DLD1 (cell line): ENCODE results near the gene HHEX.
"Not testable (repeated sequence)": the region's sequence is repeated elsewhere in the genome, so short reads cannot be mapped to it uniquely, and the experiment has no call there.

Source experiments
- in situ Hi-C: cut with HindIII; loops from 2 replicates; pipeline ENCODE4 v1.10.0; 2017; ENCODE audit warnings: low sequenced_read_pairs

The HHEX gene

GRCh38 chr10:92689663-92690210 is at the start of gene HHEX:
HHEX (plus strand) TSS chr10:92689955; CDS start chr10:92689987, 32 bp downstream.
- in situ Hi-C loops = no loop called here

GRCh38 chr10:92640107-92640506 is 49.6 kb upstream of the HHEX start:
- in situ Hi-C loops = no loop called here

- in situ Hi-C loops = no loop called here
Measured at GRCh38 chr10:92641492-92641891, 48.3 kb upstream of the HHEX start.

- in situ Hi-C loops = no loop called here
Measured at GRCh38 chr10:92644921-92645320, 44.8 kb upstream of the HHEX start.

- in situ Hi-C loops = not testable (repeated sequence)
Measured at GRCh38 chr10:92650864-92651263, 38.9 kb upstream of the HHEX start.

- in situ Hi-C loops = no loop called here
Measured at GRCh38 chr10:92655426-92655825, 34.3 kb upstream of the HHEX start.

- in situ Hi-C loops = no loop called here
Measured at GRCh38 chr10:92656266-92656961, 33.3 kb upstream of the HHEX start.

- in situ Hi-C loops = no loop called here
Measured at GRCh38 chr10:92657024-92657423, 32.7 kb upstream of the HHEX start.

GRCh38 chr10:92662848-92663247 is 26.9 kb upstream of the HHEX start:
- in situ Hi-C loops = no loop called here

GRCh38 chr10:92664322-92664721 is 25.4 kb upstream of the HHEX start:
- in situ Hi-C loops = no loop called here

GRCh38 chr10:92667078-92667477 is 22.7 kb upstream of the HHEX start:
- in situ Hi-C loops = no loop called here

- in situ Hi-C loops = no loop called here
Measured at GRCh38 chr10:92677708-92678107, 12.0 kb upstream of the HHEX start.

GRCh38 chr10:92678206-92678605 is 11.5 kb upstream of the HHEX start:
- in situ Hi-C loops = no loop called here

- in situ Hi-C loops = no loop called here
Measured at GRCh38 chr10:92681306-92681834, 8.4 kb upstream of the HHEX start.

GRCh38 chr10:92688573-92688926 is 1.2 kb upstream of the HHEX start:
- in situ Hi-C loops = no loop called here

- in situ Hi-C loops = no loop called here
Measured at GRCh38 chr10:92688927-92689662, 660 bp upstream of the HHEX start.

GRCh38 chr10:92690211-92690914 is 608 bp downstream of the HHEX start:
- in situ Hi-C loops = no loop called here

- in situ Hi-C loops = no loop called here
Measured at GRCh38 chr10:92690915-92691590, 1.3 kb downstream of the HHEX start.

GRCh38 chr10:92691591-92692079 is 1.9 kb downstream of the HHEX start:
- in situ Hi-C loops = no loop called here

GRCh38 chr10:92692080-92692671 is 2.4 kb downstream of the HHEX start:
- in situ Hi-C loops = no loop called here
